HL-60 (cell line): Measurements from ENCODE around the gene FARSA.
A peak's percentile ranks its signal among the peaks of the same experiment; 100 is the strongest.

Source experiments
- DNase-seq, 2 experiments: peaks; one replicate each; pipeline ENCODE4 v3.0.0-alpha.2; 2010 to 2020; ENCODE audit warnings: low read depth in 1 of 2, low spot score in 1 of 2
- H3K27ac ChIP-seq: fragments of 250-450 bp; sonication (Bioruptor Pico); replicated peaks from 2 replicates; pipeline ENCODE4 v1.5.1; 2020; ENCODE audit warnings: mild to moderate bottlenecking, moderate library complexity
- H3K27me3 ChIP-seq: fragments of 250-450 bp; sonication (Bioruptor Pico); 2 replicates; pipeline ENCODE4 v1.5.1; 2021; ENCODE audit warnings: mild to moderate bottlenecking, moderate library complexity; ENCODE audit not compliant: insufficient read depth, poor library complexity, severe bottlenecking
- H3K4me3 ChIP-seq: replicated peaks from 2 replicates; pipeline ENCODE4 v1.5.1; 2011; ENCODE audit warnings: mild to moderate bottlenecking, control low read depth, low read length; ENCODE audit not compliant: insufficient read depth
- CTCF ChIP-seq: IDR thresholded peaks from one replicate; pipeline ENCODE4 v1.5.1; 2011; ENCODE audit warnings: low read length, control low read depth, inconsistent platforms; ENCODE audit not compliant: insufficient read depth
- GABPA ChIP-seq: IDR thresholded peaks from 2 replicates; pipeline ENCODE4 v1.6.1; 2012; ENCODE audit warnings: low read depth
- POLR2AphosphoS5 ChIP-seq: IDR thresholded peaks from 2 replicates; pipeline ENCODE4 v1.6.1; 2012; ENCODE audit warnings: low read depth
- SPI1 ChIP-seq: IDR thresholded peaks from 2 replicates; pipeline ENCODE4 v1.6.1; 2012; ENCODE audit warnings: low read depth, mild to moderate bottlenecking, borderline replicate concordance
- TF ChIP-seq, protein P1 (sequence below): IDR thresholded peaks from 2 replicates; pipeline ENCODE4 v1.6.1; 2012; ENCODE audit warnings: low read depth; ENCODE audit not compliant: insufficient replicate concordance

FARSA gene

GRCh38 chr19:12946092-12946721 lies 12.7 kb upstream of the FARSA start:
- TF ChIP-seq SPI1 (no peak), POLR2AphosphoS5 (peak; percentile 33; the same call in 1 of the 2 replicates), CTCF (no peak), GABPA (no peak)
- TF ChIP-seq, protein P1, sequence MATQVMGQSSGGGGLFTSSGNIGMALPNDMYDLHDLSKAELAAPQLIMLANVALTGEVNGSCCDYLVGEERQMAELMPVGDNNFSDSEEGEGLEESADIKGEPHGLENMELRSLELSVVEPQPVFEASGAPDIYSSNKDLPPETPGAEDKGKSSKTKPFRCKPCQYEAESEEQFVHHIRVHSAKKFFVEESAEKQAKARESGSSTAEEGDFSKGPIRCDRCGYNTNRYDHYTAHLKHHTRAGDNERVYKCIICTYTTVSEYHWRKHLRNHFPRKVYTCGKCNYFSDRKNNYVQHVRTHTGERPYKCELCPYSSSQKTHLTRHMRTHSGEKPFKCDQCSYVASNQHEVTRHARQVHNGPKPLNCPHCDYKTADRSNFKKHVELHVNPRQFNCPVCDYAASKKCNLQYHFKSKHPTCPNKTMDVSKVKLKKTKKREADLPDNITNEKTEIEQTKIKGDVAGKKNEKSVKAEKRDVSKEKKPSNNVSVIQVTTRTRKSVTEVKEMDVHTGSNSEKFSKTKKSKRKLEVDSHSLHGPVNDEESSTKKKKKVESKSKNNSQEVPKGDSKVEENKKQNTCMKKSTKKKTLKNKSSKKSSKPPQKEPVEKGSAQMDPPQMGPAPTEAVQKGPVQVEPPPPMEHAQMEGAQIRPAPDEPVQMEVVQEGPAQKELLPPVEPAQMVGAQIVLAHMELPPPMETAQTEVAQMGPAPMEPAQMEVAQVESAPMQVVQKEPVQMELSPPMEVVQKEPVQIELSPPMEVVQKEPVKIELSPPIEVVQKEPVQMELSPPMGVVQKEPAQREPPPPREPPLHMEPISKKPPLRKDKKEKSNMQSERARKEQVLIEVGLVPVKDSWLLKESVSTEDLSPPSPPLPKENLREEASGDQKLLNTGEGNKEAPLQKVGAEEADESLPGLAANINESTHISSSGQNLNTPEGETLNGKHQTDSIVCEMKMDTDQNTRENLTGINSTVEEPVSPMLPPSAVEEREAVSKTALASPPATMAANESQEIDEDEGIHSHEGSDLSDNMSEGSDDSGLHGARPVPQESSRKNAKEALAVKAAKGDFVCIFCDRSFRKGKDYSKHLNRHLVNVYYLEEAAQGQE, result peak; percentile 2
- H3K27ac ChIP-seq, result peak overlapping the region; percentile 75
- peak in 1 of 2 experiments; percentile 60 for DNase-seq

DNA sequence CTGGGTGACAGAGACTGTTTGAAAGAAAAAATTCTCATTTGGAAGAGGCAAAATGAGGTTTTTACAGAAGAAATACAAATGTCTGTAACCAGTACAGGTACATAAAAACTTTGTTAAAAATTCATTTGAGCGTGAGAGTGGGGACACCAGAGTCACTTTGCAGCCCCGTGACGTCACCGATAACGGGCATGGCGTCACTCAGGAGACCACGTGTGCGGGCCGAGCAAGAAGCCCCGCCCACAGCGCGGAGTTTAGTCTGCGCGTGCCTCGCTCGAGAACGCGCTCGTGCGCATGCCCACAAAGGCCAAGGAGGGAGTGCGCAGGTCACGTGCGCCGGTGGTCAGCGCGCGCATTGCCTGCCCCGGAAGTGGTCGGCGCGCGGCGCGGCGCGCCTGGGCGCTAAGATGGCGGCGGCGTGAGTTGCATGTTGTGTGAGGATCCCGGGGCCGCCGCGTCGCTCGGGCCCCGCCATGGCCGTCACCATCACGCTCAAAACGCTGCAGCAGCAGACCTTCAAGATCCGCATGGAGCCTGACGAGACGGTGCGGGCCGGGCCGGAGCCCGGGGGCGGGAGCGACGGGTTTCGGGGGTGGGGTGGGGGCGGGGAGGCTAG lies 12.1 kb upstream of the FARSA start, which contains the start of gene RAD23A:
Gene RAD23A (plus strand): TSS at position 384 of the 613 bp plus-strand sequence. CDS start 87 bp downstream, at position 471.
- Histone ChIP-seq H3K27me3 (no peaks in the 10 kb centered on the region), H3K27ac (peak within 1 kb of the TSS; percentile 75), H3K4me3 (peak within 1 kb of the TSS; percentile 81)
- TF ChIP-seq POLR2AphosphoS5 (peak; percentile 100), GABPA (peak; percentile 72), SPI1 (no peak; the same call in 1 of the 2 replicates)
- TF ChIP-seq, protein P1, result peak; percentile 63
- peak; percentile 97 for DNase-seq

More at GRCh38 chr19:12946092-12946721, 12.7 kb upstream of the FARSA start:
- Histone ChIP-seq H3K4me3 (peak overlapping the region; percentile 81), H3K27me3 (no peaks in the 10 kb centered on the region)

DNA sequence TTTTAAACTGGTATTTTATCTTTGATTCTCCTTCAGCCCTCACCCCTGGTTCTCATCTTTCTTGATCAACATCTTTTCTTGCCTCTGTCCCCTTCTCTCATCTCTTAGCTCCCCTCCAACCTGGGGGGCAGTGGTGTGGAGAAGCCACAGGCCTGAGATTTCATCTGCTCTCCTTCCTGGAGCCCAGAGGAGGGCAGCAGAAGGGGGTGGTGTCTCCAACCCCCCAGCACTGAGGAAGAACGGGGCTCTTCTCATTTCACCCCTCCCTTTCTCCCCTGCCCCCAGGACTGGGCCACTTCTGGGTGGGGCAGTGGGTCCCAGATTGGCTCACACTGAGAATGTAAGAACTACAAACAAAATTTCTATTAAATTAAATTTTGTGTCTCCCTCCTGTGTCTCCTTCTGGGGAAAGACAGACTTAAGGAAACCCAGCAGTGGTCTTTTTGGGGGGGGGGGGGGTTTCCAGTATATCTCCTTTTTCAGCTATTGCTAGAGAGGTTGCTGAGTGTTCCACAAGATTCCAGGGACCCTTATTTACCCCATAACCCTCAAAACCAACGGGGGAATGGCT lies 10.7 kb upstream of the FARSA start:
- no peak for DNase-seq
- 0 out of 2 replicates have a peak overlapping the region, but pooled peaks have one; percentile 2 for H3K4me3 ChIP-seq
- no peaks in the 10 kb centered on the region for H3K27me3 ChIP-seq
- peak overlapping the region; percentile 75 for H3K27ac ChIP-seq
- no peak; the same call in 1 of the 2 replicates for TF ChIP-seq POLR2AphosphoS5
- no peak for TF ChIP-seq SPI1
- TF ChIP-seq CTCF, result no peak
- TF ChIP-seq, protein P1, result no peak
- no peak for TF ChIP-seq GABPA
